ENCODE measurements around the gene BHLHE40. TPM values are rescaled to one million over a fixed set of nuclear protein-coding genes. Genes with fewer than 3 reads are reported as not detected.
A peak's percentile ranks its signal among the peaks of the same experiment; 100 is the strongest.

The BHLHE40 gene
- total and polyA plus RNA-seq, 2 of the 13 experiments (the other 11 are each of a cell fraction or from before 2014, with no cell fraction given), result 1.8 to 51.0 TPM

DNA sequence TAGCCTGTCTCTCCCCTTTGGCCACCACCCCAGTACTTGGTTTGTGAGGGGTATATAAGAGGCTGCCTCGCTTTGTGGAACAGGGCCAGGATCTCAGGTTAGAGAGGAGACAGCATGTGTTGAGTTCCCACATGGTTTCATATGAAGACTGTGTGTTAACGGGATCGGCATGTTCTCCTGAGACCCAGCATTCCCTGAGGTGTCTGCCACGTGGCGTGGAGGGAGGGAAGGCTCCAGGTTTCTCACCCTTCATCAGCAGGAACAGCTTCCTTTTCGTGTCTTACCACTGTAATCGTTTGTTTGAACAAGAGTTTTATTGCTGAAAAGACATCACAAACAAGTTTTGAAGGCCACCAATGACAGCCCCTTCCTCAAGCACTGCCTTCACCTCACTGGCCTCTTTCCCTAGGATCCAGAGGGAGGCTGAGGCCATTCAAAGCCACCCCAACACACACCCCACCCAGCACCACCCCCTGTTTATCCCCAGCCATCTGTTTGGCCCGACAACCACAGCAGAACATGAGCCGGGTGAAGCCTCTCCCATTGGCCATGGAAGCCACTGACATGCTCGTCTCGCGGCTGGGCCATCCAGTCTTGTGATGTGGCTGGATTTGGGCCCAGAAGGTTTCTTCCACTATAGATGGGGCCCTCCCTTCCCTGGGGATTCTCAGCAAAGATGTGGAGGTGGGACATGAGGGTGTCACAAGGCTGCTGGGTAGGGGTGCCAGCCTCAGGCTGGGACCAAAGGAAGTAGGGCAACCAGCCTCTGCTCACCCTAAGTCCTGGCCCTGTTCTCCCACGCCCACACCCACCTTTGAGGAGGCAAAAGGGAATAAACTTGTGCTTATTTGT lies 10.0 kb downstream of the BHLHE40 start:
- POLR2A ChIA-PET, result interaction anchor here (1.4 kb wide), 1 partner anchor 33 kb away, joined by 3 read pairs; no protein-coding TSS in a partner anchor
- intact Hi-C loops (cut with micrococcal nuclease; ENCODE audit: unreplicated experiment), result loop anchor here (10.0 kb wide), 1 partner anchor 196 kb away; the partner anchor contains the start of gene EDEM1
- 16% methylated on average over 12 of the region's 13 CpGs for WGBS (ENCODE audit: low lambda C conversion rate)
- no peaks in the 10 kb centered on the region for H3K27me3 ChIP-seq (ENCODE audit: control insufficient read depth in 1 of 2, insufficient read depth in 2 of 2, low read length in 2 of 2)
- peaks cover 3% of the 10 kb centered on the region for H4K20me1 ChIP-seq (ENCODE audit: insufficient read depth, low read length)
- H3K4me3 ChIP-seq (replicated peaks in 1 of 3; ENCODE audit: insufficient read depth in 1 of 3, low read depth in 2 of 3, low read length in 3 of 3), result peak overlapping the region in 1 of 3 experiments; percentile 29; a peak in 1 of 6 replicates
- FAIRE-seq (no peak), ATAC-seq (no peak), DNase-seq (ENCODE audit: low spot score) (no peak)
- H3K4me1 ChIP-seq (ENCODE audit: insufficient read depth, low read length), result peaks cover 56% of the 10 kb centered on the region
- peaks cover 4% of the 10 kb centered on the region for H3K79me2 ChIP-seq (ENCODE audit: insufficient read depth, low read length)
- H3K9ac ChIP-seq (ENCODE audit: insufficient read depth, low read depth, low read length), result peak overlapping the region; percentile 26; the same call in 1 of the 2 replicates
- H3K36me3 ChIP-seq (replicated peaks in 1 of 2; ENCODE audit: control insufficient read depth in 1 of 2, insufficient read depth in 2 of 2, low read length in 2 of 2), result peaks cover 0 to 3% of the 10 kb centered on the region in 2 experiments; a peak in 3 of 5 replicates
- peak overlapping the region; percentile 33 for H2AFZ ChIP-seq (ENCODE audit: low read length)
- peak overlapping the region; percentile 59 for H3K4me2 ChIP-seq (ENCODE audit: low read depth, low read length)
- CTCF ChIA-PET (ENCODE audit: low intra/inter-chr PET ratio, low total read pairs), result no interaction called here
- no peak overlapping the region for H3K27ac ChIP-seq (ENCODE audit: extremely low read length, insufficient read depth, low read length)
- no peaks in the 10 kb centered on the region for H3K9me3 ChIP-seq (ENCODE audit: low read length)
- BruUV-seq (replicated peaks), result no TSS peak
- in situ Hi-C loops (cut with HindIII; ENCODE audit: extremely low pct_ligation_motif_present, low pct_unique_long_range_greater_than_20kb), result no loop called here
- TF ChIP-seq ZNF136 (CRISPR knock-in tag; IDR thresholded peaks at IDR 0.05; ENCODE audit: low read depth), result no peak
- no peak for TF ChIP-seq YEATS2 (CRISPR knock-in tag; IDR thresholded peaks at IDR 0.05; ENCODE audit: borderline replicate concordance)
- TF ChIP-seq, protein P1, sequence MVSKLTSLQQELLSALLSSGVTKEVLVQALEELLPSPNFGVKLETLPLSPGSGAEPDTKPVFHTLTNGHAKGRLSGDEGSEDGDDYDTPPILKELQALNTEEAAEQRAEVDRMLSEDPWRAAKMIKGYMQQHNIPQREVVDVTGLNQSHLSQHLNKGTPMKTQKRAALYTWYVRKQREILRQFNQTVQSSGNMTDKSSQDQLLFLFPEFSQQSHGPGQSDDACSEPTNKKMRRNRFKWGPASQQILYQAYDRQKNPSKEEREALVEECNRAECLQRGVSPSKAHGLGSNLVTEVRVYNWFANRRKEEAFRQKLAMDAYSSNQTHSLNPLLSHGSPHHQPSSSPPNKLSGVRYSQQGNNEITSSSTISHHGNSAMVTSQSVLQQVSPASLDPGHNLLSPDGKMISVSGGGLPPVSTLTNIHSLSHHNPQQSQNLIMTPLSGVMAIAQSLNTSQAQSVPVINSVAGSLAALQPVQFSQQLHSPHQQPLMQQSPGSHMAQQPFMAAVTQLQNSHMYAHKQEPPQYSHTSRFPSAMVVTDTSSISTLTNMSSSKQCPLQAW (CRISPR knock-in tag; IDR thresholded peaks at IDR 0.05), result peak; percentile 51; the same call in 1 of the 2 replicates
- TF ChIP-seq ZNF138 (CRISPR knock-in tag; IDR thresholded peaks at IDR 0.05; ENCODE audit: low read depth), result no peak
- TF ChIP-seq MTF2 (CRISPR knock-in tag; IDR thresholded peaks at IDR 0.05; ENCODE audit: borderline replicate concordance), result no peak
- TF ChIP-seq TFDP1 (CRISPR knock-in tag; IDR thresholded peaks at IDR 0.05; ENCODE audit: borderline replicate concordance), result peak; percentile 69; the same call in 1 of the 2 replicates
- 0 out of 2 replicates have a peak, but pooled peaks have one; percentile 14 for TF ChIP-seq TFE3 (CRISPR knock-in tag; IDR thresholded peaks at IDR 0.05)
- no peak for TF ChIP-seq NCOA2 (CRISPR knock-in tag; IDR thresholded peaks at IDR 0.05)
- TF ChIP-seq ZFP37 (CRISPR knock-in tag; IDR thresholded peaks at IDR 0.05; ENCODE audit: borderline replicate concordance), result 0 out of 2 replicates have a peak, but pooled peaks have one; percentile 51
- peak; percentile 42; the same call in 1 of the 2 replicates for TF ChIP-seq ZNF430 (CRISPR knock-in tag; IDR thresholded peaks at IDR 0.05)
- TF ChIP-seq ZNF317 (CRISPR knock-in tag; IDR thresholded peaks at IDR 0.05), result no peak; the same call in 1 of the 2 replicates
- TF ChIP-seq ZNF607 (CRISPR knock-in tag; IDR thresholded peaks at IDR 0.05; ENCODE audit: borderline replicate concordance), result peak; percentile 83
- TF ChIP-seq ZFX (CRISPR knock-in tag; IDR thresholded peaks at IDR 0.05; ENCODE audit: low read depth), result peak; percentile 60; the same call in 1 of the 2 replicates
- TF ChIP-seq RXRB (CRISPR knock-in tag; IDR thresholded peaks at IDR 0.05; ENCODE audit: borderline replicate concordance), result 0 out of 2 replicates have a peak, but pooled peaks have one; percentile 4
- 0 out of 2 replicates have a peak, but pooled peaks have one; percentile 30 for TF ChIP-seq ZNF235 (CRISPR knock-in tag; IDR thresholded peaks at IDR 0.05; ENCODE audit: borderline replicate concordance)
- TF ChIP-seq SNAI1 (CRISPR knock-in tag; IDR thresholded peaks at IDR 0.05; ENCODE audit: borderline replicate concordance), result no peak
- no peak for TF ChIP-seq ZBTB3 (CRISPR knock-in tag; IDR thresholded peaks at IDR 0.05; ENCODE audit: borderline replicate concordance, low read depth)
